HG03575 (cell line): ENCODE results near the gene AKIRIN2.

Experiments
- ATAC-seq: cut with Tn5 transposase; IDR thresholded peaks from one replicate; pipeline ENCODE4 v1.9.1; 2021; ENCODE audit not compliant: unreplicated experiment, insufficient number of reproducible peaks, low FRiP score; ENCODE audit errors: extremely low read depth

Gene AKIRIN2

DNA sequence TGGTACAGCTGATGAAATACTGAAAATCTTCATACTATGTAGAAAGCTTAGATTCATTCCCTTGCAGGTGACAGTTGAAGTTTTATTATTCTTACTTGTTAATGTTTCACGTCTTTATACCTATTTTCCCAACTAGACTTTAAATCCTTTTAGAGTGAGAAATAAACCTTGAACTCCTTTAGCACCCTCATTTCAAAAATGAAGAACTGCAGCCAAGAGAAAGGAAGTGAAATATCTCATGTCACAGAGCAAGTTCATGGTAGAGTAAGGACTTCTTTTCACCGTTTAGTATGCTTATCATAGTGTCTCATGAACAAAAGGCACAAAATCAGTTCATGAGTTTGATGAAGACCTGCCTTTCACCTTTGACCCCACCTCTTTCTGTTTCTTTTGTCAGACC is 73.6 kb downstream of the AKIRIN2 start:
- ATAC-seq = no peak
